HepG2 (cell line): ENCODE measurements around the gene ALG14. TPM values are rescaled to one million over a fixed set of nuclear protein-coding genes. Genes with fewer than 3 reads are reported as not detected.
A peak's percentile ranks its signal among the peaks of the same experiment; 100 is the strongest.

Source experiments
- ARNT ChIP-seq: fragments of 450-650 bp; IDR thresholded peaks from 2 replicates; pipeline ENCODE4 v1.6.1; 2017
- BRCA1 ChIP-seq: sonication (generic); formaldehyde crosslinking; IDR thresholded peaks from 2 replicates; pipeline ENCODE4 v1.4.0; 2020; ENCODE audit warnings: missing genetic modification reagents
- CEBPZ ChIP-seq: IDR thresholded peaks from 2 replicates; pipeline ENCODE4 v1.6.1; 2012; ENCODE audit warnings: low read length, improper control_type of control experiment
- PRDM15 ChIP-seq: sonication (generic); formaldehyde crosslinking; IDR thresholded peaks from 2 replicates; pipeline ENCODE4 v1.4.0; 2020; ENCODE audit warnings: missing genetic modification reagents
- RXRA ChIP-seq: sonication (generic); formaldehyde crosslinking; IDR thresholded peaks from 2 replicates; pipeline ENCODE4 v1.5.1; 2020; ENCODE audit warnings: missing genetic modification reagents
- SCMH1 ChIP-seq: sonication (generic); formaldehyde crosslinking; IDR thresholded peaks from 2 replicates; pipeline ENCODE4 v1.9.0; 2021; ENCODE audit warnings: missing genetic modification reagents, mild to moderate bottlenecking, borderline replicate concordance
- SIN3B ChIP-seq: fragments of 150-350 bp; IDR thresholded peaks from 2 replicates; pipeline ENCODE4 v1.6.1; 2014; ENCODE audit warnings: low read length
- SNAPC2 ChIP-seq: sonication (generic); formaldehyde crosslinking; IDR thresholded peaks from 2 replicates; pipeline ENCODE4 v1.8.1; 2022; ENCODE audit warnings: mild to moderate bottlenecking, missing genetic modification reagents
- SP5 ChIP-seq: IDR thresholded peaks from 2 replicates; pipeline ENCODE4 v1.6.1; 2016; ENCODE audit warnings: low read depth, borderline replicate concordance
- XRCC5 ChIP-seq: fragments of 200-400 bp; formaldehyde crosslinking; optimal IDR thresholded peaks from 2 replicates; pipeline ENCODE3; 2017; ENCODE audit warnings: mild to moderate bottlenecking, low read length
- ZBTB3 ChIP-seq: sonication (generic); formaldehyde crosslinking; IDR thresholded peaks from 2 replicates; pipeline ENCODE4 v1.4.0; 2020; ENCODE audit warnings: low read depth, mild to moderate bottlenecking, moderate library complexity, missing genetic modification reagents, borderline replicate concordance
- ZNF331 ChIP-seq: sonication (generic); formaldehyde crosslinking; IDR thresholded peaks from 2 replicates; pipeline ENCODE4 v1.4.0; 2020; ENCODE audit warnings: missing genetic modification reagents
- ZNF703 ChIP-seq: sonication (generic); formaldehyde crosslinking; IDR thresholded peaks from 2 replicates; pipeline ENCODE4 v1.5.1; 2020; ENCODE audit warnings: missing genetic modification reagents, mild to moderate bottlenecking, moderate library complexity, borderline replicate concordance
- polyA plus RNA-seq, 8 experiments: library from polyadenylated mRNA; depleted of rRNA in 3 of 8; stranded (reverse) in 7 of 8; unstranded in 1 of 8; fragments of >200 nt; fragmentation: Illumina TruSeq in 4 of 8; extraction: Trizol in 4 of 8; gene quantifications; 2 replicates each; pipeline versions ENCODE4 v1.2.1 to v1.2.3, GENCODE V29; 2011 to 2016; ENCODE audit warnings: low read depth in 4 of 8, missing spikeins in 1 of 8, mixed read lengths in 1 of 8; ENCODE audit not compliant: insufficient read depth in 1 of 8
- total RNA-seq, 5 experiments: library from RNA; depleted of rRNA; stranded (reverse); fragments of >200 nt; fragmentation: Illumina TruSeq; extraction: Trizol; gene quantifications; 2 replicates each; pipeline ENCODE4 v1.2.3, GENCODE V29; 2016; ENCODE audit warnings: low read depth in 1 of 5
- TF ChIP-seq, protein P1 (sequence below): sonication (generic); formaldehyde crosslinking; IDR thresholded peaks from 2 replicates; pipeline ENCODE4; 2020; ENCODE audit warnings: missing genetic modification reagents, mild to moderate bottlenecking, borderline replicate concordance
- TF ChIP-seq, protein P2 (sequence below): sonication (generic); formaldehyde crosslinking; IDR thresholded peaks from 2 replicates; pipeline ENCODE4 v1.5.0; 2020; ENCODE audit warnings: mild to moderate bottlenecking, missing genetic modification reagents
- TF ChIP-seq, protein P3 (sequence below): sonication (generic); formaldehyde crosslinking; IDR thresholded peaks from 2 replicates; pipeline ENCODE4 v1.8.1; 2023; ENCODE audit warnings: mild to moderate bottlenecking, moderate library complexity, missing genetic modification reagents

ALG14 gene
- total and polyA plus RNA-seq, 2 of the 13 experiments (the other 11 are each of a cell fraction or from before 2014, with no cell fraction given) = 4.5 to 12.7 TPM

GRCh38 chr1:95116580-95117206 is 43.9 kb upstream of the ALG14 start (continued):
- TF ChIP-seq, protein P1, sequence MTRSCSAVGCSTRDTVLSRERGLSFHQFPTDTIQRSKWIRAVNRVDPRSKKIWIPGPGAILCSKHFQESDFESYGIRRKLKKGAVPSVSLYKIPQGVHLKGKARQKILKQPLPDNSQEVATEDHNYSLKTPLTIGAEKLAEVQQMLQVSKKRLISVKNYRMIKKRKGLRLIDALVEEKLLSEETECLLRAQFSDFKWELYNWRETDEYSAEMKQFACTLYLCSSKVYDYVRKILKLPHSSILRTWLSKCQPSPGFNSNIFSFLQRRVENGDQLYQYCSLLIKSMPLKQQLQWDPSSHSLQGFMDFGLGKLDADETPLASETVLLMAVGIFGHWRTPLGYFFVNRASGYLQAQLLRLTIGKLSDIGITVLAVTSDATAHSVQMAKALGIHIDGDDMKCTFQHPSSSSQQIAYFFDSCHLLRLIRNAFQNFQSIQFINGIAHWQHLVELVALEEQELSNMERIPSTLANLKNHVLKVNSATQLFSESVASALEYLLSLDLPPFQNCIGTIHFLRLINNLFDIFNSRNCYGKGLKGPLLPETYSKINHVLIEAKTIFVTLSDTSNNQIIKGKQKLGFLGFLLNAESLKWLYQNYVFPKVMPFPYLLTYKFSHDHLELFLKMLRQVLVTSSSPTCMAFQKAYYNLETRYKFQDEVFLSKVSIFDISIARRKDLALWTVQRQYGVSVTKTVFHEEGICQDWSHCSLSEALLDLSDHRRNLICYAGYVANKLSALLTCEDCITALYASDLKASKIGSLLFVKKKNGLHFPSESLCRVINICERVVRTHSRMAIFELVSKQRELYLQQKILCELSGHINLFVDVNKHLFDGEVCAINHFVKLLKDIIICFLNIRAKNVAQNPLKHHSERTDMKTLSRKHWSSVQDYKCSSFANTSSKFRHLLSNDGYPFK = peak; percentile 73; the same call in 1 of the 2 replicates
- TF ChIP-seq BRCA1 (no peak), ARNT (no peak), SNAPC2 (no peak), PRDM15 (CRISPR knock-in tag) (no peak), XRCC5 (peak; percentile 11), SCMH1 (CRISPR knock-in tag) (no peak), CEBPZ (no peak), ZBTB3 (CRISPR knock-in tag) (no peak), RXRA (CRISPR knock-in tag) (peak; percentile 60; the same call in 1 of the 2 replicates), SP5 (CRISPR knock-in tag) (no peak), SIN3B (no peak), ZNF703 (CRISPR knock-in tag) (no peak), ZNF331 (CRISPR knock-in tag) (0 out of 2 replicates have a peak, but pooled peaks have one; percentile 27)
- TF ChIP-seq, protein P2, sequence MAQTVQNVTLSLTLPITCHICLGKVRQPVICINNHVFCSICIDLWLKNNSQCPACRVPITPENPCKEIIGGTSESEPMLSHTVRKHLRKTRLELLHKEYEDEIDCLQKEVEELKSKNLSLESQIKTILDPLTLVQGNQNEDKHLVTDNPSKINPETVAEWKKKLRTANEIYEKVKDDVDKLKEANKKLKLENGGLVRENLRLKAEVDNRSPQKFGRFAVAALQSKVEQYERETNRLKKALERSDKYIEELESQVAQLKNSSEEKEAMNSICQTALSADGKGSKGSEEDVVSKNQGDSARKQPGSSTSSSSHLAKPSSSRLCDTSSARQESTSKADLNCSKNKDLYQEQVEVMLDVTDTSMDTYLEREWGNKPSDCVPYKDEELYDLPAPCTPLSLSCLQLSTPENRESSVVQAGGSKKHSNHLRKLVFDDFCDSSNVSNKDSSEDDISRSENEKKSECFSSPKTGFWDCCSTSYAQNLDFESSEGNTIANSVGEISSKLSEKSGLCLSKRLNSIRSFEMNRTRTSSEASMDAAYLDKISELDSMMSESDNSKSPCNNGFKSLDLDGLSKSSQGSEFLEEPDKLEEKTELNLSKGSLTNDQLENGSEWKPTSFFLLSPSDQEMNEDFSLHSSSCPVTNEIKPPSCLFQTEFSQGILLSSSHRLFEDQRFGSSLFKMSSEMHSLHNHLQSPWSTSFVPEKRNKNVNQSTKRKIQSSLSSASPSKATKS = no peak
- TF ChIP-seq, protein P3, sequence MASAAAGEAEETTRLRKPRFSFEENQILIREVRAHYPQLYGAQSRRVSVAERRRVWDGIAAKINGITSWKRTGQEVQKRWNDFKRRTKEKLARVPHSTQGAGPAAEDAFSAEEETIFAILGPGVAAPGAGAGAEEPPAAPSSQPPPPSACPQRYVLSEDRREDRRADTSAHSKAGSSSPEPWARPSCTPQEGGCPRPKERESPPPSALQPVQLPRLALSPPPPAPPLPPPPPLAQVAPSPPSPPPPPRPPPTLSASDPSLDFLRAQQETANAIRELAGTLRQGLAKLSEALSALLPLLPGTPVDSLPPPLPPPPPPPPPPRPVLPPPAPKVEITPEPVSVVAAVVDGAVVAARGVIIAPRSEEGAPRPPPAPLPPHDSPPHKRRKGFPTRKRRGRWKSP = no peak
